ENCODE measurements around the gene LIPE. TPM values are rescaled to one million over a fixed set of nuclear protein-coding genes. Genes with fewer than 3 reads are reported as not detected.

LIPE gene
- total RNA-seq, 1 experiment from 2014 or later, result 6.8 TPM

- peaks cover 10% of the 10 kb centered on the region for H3K4me1 ChIP-seq (ENCODE audit: insufficient read depth, low read length, poor library complexity, severe bottlenecking)
- ChIA-PET POLR2A (ENCODE audit: low non-redundant PET) (no interaction called here), CTCF (no interaction called here)
- H3K36me3 ChIP-seq (ENCODE audit: insufficient read depth, low read length, poor library complexity, severe bottlenecking), result no peaks in the 10 kb centered on the region
- intact Hi-C loops (cut with micrococcal nuclease; ENCODE audit: unreplicated experiment), result no loop called here
- no peak overlapping the region for H3K27ac ChIP-seq (ENCODE audit: low read depth, low read length, poor library complexity, severe bottlenecking)
- no peak for DNase-seq (ENCODE audit: low spot score)
- BruUV-seq (replicated peaks), result no TSS peak
- H3K27me3 ChIP-seq (replicated peaks; ENCODE audit: insufficient read depth, low read depth, low read length, poor library complexity), result peaks cover 23% of the 10 kb centered on the region
- H3K4me3 ChIP-seq (ENCODE audit: low read depth, low read length, poor library complexity, severe bottlenecking), result no peak overlapping the region
- TF ChIP-seq EZH2 (IDR thresholded peaks at IDR 0.05; ENCODE audit: borderline replicate concordance, low read depth, low read length, poor library complexity, severe bottlenecking), result no peak
- no peak for TF ChIP-seq CTCF (conservative IDR thresholded peaks at IDR 0.05; ENCODE audit: low read depth, low read length)
- no peaks in the 10 kb centered on the region for H3K9me3 ChIP-seq (ENCODE audit: low read depth, low read length, poor library complexity, severe bottlenecking)
Observed at GRCh38 chr19:42394751-42395150, 32.4 kb downstream of the LIPE start.

GRCh38 chr19:42392165-42392564, 35.0 kb downstream of the LIPE start:
- TF ChIP-seq EZH2 (IDR thresholded peaks at IDR 0.05; ENCODE audit: borderline replicate concordance, low read depth, low read length, poor library complexity, severe bottlenecking) (no peak), CTCF (conservative IDR thresholded peaks at IDR 0.05; ENCODE audit: low read depth, low read length) (no peak)
- intact Hi-C loops (cut with micrococcal nuclease; ENCODE audit: unreplicated experiment), result no loop called here
- no peaks in the 10 kb centered on the region for H3K9me3 ChIP-seq (ENCODE audit: low read depth, low read length, poor library complexity, severe bottlenecking)
- ChIA-PET POLR2A (ENCODE audit: low non-redundant PET) (no interaction called here), CTCF (no interaction called here)
- no peak overlapping the region for H3K4me3 ChIP-seq (ENCODE audit: low read depth, low read length, poor library complexity, severe bottlenecking)
- BruUV-seq (replicated peaks), result no TSS peak
- no peak for DNase-seq (ENCODE audit: low spot score)
- H3K27me3 ChIP-seq (replicated peaks; ENCODE audit: insufficient read depth, low read depth, low read length, poor library complexity), result peaks cover 28% of the 10 kb centered on the region
- peaks cover 6% of the 10 kb centered on the region for H3K4me1 ChIP-seq (ENCODE audit: insufficient read depth, low read length, poor library complexity, severe bottlenecking)
- no peaks in the 10 kb centered on the region for H3K36me3 ChIP-seq (ENCODE audit: insufficient read depth, low read length, poor library complexity, severe bottlenecking)
- H3K27ac ChIP-seq (ENCODE audit: low read depth, low read length, poor library complexity, severe bottlenecking), result no peak overlapping the region

- ChIA-PET POLR2A (ENCODE audit: low non-redundant PET) (no interaction called here), CTCF (no interaction called here)
- no peak for TF ChIP-seq CTCF (conservative IDR thresholded peaks at IDR 0.05; ENCODE audit: low read depth, low read length)
- TF ChIP-seq EZH2 (IDR thresholded peaks at IDR 0.05; ENCODE audit: borderline replicate concordance, low read depth, low read length, poor library complexity, severe bottlenecking), result no peak
- no peak for DNase-seq (ENCODE audit: low spot score)
- Histone ChIP-seq H3K27me3 (replicated peaks; ENCODE audit: insufficient read depth, low read depth, low read length, poor library complexity) (peaks cover 28% of the 10 kb centered on the region), H3K36me3 (ENCODE audit: insufficient read depth, low read length, poor library complexity, severe bottlenecking) (no peaks in the 10 kb centered on the region), H3K27ac (ENCODE audit: low read depth, low read length, poor library complexity, severe bottlenecking) (no peak within 1 kb of the TSS), H3K4me1 (ENCODE audit: insufficient read depth, low read length, poor library complexity, severe bottlenecking) (peaks cover 3% of the 10 kb centered on the region), H3K4me3 (ENCODE audit: low read depth, low read length, poor library complexity, severe bottlenecking) (no peak within 1 kb of the TSS), H3K9me3 (ENCODE audit: low read depth, low read length, poor library complexity, severe bottlenecking) (no peaks in the 10 kb centered on the region)
- intact Hi-C loops (cut with micrococcal nuclease; ENCODE audit: unreplicated experiment), result no loop called here
- BruUV-seq (replicated peaks), result no TSS peak
Observed at GRCh38 chr19:42389899-42390298, 37.3 kb downstream of the LIPE start, which contains the start of gene CNFN. TSS of gene CNFN (minus strand) at chr19:42390297. CDS start at chr19:42389037, 1,260 bp downstream.

Measured in A673 (cell line).